ENCODE measurements around the gene SKIC8.

- TF ChIP-seq CTCF (IDR thresholded peaks at IDR 0.05) (no peak), POLR2A (IDR thresholded peaks at IDR 0.05) (no peak), EP300 (IDR thresholded peaks at IDR 0.05; ENCODE audit: low read depth) (no peak)
Observed at GRCh38 chr15:78243058-78243457, 56.4 kb downstream of the SKIC8 start.
